NCI-H128 (cell line): Measurements from ENCODE around the gene KDELR3.
"Not testable (repeated sequence)": the region's sequence is repeated elsewhere in the genome, so short reads cannot be mapped to it uniquely, and the experiment has no call there.

Source experiments
- DNase-seq: peaks from one replicate; lab custom pipeline; 2025; ENCODE audit not compliant: unreplicated experiment; lab: John Stamatoyannopoulos, UW

The KDELR3 gene

DNA sequence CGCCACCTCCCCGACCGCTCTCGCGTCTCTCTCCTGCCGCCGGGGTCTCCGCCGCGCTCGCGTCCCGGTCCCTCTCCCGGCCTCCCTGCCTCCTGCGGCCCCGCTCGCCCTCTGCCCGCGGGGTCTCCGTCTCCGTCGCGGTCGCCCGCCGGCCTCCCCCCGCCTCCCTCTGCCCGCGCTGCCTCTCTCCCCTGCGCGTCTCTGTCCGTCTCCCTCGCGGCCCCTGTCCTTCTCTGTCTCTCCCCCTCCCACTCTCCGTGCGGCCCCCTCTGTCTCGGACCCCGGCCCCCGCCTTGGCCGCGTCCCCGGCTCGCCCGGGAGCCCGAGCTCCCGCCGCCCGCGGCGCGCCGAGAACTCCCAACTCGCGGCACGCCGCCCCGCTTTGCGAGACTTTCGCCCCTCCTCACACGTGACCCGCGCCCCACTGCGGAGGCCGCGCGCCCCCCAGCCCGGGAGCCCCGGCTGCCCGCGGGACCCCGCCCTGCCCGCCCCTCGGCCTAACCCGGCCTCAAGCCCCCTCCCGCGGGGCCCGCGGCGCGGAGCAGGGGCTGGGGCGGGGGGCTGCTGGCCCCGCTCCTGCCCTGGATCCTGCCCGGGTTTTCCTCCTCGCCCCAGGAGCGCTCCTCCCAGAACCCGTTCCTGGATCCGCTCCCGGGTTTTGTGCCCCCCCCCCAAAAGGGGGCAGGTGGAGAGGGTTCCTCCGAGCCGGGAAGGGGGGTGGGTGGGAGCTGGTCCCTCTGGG, 12.2 kb upstream of the KDELR3 start:
- DNase-seq: peak; percentile 13

DNA sequence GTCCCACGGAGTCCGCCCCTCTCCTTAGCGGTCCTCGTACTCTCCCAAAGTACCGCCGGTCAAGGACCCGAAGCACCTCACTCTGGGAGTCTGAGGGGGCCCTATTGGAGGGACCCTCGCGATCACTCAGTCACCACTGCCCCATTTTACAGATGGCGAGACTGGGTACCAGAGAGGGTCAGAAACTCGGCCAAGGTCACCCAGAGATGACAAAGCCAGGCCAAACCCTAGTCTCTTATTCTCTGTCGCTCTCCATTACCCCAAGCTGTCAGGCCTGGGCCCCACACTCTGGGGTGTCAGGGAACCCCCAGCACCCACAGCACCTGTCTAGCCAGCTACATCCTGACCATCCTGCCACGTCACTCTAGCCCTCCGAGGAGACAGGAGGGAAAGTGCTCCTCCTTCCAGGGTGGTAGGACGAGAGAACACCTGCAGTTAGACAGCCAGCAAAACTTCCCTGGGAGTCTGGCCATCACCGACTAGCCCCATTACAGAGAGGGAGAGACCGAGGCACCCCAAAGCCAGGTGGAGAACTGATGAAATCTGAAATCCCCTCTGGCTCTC, 11.5 kb upstream of the KDELR3 start:
- no peak for DNase-seq

DNA sequence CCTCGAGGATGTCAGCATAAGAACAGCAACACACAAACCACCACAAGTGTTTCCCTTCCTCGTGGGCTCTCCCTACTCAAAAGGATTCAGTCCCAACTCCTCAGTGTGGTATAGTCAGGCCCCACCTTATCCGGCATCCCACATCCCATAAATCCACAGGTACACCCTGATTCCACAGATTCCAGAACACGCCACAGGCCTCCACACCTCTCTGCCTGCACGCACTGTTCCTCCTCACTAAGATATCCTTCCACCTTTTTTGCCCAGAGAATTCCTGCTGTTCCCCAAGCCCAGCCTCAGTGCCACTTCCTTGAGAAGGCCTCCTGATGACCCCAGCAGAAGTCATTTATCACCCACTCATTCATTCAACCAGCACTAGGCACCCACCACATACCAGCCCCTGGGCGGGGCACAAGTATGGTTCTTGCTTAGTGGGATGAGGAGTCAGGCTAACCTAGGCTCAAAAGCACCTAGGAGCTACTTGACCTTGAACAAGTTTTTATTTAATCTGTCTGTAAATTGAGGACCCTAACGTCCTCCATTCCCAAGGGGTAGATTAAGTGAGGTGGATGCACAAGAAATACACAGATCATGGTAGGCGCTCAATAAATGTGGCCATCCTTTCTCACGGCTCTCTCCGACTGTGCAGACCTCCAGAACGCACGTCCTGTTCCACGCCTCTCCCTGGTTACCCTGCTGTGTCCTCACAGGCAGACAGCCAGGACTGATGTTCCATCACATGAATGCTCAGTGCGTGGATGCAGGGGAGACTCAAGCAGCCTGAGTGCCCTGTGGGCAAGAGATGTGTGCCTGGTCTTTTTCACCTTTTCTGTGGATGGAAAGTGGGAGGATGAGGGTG, 10.8 kb upstream of the KDELR3 start:
- no peak for DNase-seq

DNA sequence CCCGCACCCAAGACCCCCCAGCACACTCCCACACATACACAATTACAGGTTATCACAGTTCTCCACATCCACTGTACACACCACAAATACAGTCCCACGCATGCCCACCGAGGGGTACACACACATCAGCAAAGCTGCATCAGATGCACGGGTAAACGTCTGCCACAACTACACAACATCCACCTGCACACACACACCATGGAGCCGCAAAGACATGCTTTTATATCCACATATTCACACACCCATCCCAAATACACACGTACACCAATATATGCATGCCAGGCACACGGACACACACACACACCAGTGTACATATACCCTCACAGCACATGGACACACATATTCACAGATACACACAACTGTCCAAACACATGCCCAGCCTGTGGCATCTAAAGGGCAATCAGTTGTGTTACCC, 7.5 kb upstream of the KDELR3 start:
- DNase-seq: no peak

DNA sequence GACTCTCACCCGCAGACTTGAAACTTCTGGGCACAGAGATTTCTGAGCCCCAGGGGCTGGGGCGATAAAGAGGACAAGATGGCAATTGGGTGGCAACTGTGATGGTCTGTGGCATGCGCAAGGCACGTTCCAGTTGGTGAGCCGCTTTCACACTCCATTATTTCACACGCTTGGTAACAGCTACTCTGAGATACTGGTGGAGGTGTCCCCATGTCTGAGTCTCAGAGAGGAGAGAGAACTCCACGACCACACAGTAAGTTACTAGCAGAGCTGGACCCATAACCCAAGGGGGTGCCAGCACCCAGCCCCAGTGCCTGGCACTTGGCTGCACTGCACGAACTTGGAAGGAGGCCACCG, 6.9 kb upstream of the KDELR3 start:
- no peak for DNase-seq

DNA sequence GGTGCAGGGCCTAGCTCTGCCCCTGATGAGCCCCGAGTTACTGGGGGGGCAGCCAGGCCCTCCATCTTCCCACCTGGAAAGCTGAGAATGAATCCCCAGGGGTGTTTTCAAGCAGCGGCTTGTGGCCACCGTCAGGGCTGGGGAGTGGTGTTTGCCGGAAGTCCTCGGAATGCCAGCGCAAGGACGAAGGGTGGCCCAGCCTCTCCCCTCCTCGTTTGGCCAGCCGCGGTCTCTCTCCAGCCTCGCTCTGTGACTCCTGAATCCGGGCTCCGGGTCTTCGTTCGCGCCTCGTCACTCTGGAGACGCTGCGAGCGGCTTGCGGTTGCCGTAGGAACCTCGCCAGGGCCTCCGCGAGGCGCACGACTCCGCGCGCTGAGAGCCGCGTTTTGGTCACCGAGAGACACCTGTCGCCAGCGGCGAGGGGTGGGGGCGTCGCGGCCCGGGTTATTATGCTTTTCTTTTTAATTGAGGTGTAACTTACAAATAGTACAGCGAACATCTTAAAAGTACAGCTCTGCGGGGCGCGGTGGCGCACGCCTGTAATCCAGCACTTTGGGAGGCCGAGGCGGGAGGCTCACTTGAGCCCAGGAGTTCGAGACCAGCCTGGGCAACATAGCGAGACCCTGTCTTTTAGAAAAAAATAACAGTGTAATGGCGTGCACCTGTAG, 6.3 kb upstream of the KDELR3 start:
- DNase-seq: peak; percentile 68

DNA sequence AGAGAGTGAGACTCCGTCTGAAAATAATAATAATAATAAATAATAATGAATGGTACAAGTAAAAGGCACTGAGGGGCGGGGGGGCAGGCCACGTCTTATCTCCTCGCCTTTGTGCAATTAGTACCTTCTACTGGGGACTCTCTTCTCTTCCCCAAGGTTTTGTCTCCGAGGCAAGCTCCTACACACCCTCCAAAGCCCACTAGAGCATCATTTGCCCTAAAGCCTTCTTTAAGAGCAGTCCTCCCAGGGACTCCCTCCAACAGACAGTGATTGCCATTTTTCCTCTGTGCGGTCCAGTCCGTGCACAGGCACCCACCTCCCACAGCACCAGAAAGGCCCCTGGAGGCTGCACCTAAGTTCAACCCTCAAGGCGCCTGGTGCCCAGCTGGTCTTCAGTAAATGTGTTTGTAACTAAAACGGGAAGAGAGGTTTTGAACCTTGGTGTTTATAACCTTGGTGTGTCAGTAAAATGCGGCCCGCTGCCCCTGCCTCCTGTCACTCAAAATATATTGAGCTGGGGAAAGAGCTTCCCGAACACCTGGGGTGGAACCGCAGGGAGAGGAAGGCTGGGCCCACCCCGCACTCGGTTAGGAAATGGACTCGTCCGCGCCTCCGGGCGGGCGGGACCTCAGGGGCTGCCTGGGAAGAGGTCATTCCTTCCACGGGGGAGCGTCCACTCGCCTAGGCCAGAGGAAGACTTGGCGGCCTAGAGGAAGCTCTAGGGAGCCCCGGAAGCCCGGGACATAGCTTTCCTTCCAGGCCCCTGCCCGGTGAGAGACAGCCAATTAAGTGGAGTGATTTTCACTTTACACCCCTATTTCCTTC, 4.7 kb upstream of the KDELR3 start:
- DNase-seq: no peak

DNA sequence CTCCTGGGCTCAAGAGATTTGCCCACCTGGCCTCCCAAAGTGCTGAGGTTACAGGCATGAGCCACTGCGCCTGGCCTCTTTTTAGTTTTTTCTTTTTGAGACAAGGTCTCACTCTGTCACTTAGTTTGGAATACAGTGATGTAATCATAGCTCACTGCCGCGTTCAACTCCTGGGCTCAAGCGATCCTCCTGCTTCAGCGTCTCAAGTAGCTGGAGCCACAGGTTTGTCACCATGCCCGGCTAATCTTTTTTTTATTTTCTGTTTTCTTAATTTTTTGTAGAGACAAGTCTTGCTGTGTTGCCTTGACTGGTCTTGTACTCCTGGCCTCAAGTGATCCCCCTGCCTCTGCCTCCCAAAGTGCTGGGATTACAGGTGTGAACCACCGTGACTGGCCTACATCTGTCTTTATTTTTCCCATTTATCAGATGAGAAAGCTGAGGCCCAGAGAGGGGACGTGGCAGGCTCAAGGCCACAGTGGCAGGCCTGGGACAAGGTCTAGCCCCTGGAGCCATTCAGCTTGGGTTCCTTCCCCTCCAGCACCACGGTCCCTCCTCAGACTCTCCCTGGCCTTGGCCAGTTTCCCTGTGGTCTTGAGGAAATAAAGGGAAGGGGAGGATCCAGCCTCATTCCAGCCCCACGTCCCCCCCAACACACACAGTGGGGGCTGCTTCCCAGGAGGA, 2.8 kb upstream of the KDELR3 start:
- no peak for DNase-seq

DNA sequence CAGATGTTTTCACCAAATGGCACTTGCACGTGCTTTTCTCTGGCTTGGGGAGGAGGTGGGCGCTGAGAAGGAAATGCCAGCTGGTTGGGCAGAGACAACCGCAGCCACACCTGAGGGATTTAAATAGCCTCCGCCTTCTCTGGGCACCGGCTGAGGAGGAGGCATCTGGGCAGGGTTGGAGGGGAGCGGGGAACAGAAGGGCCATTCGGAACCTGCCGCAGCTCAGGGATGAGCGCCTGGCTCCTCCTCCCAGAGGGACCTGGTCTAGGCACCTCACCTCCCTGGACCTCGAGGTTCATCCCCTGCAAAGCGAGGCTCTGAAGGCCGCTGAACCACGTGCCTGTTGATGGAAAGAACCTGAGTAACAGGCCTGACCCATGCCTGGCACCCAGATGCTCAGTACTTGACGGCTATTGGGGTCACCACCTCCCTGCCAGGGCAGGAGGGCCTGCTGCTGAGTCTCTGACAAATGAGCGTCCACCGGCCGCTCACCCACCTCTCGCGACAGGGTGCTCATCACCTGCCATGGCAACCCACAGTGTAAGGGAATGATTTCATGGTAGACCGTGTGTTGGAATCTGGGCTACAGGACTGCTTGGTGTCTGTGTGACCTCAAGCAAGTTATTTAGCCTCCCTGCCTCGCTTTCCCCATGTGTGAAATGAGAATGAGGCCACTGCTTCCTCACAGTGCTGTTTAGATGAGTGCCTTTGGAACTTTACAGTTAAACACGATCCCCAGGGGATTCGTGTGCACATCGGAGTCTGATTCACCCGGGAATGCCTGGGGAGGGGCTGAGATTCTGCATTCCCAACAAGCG, 2.0 kb upstream of the KDELR3 start:
- DNase-seq: no peak

DNA sequence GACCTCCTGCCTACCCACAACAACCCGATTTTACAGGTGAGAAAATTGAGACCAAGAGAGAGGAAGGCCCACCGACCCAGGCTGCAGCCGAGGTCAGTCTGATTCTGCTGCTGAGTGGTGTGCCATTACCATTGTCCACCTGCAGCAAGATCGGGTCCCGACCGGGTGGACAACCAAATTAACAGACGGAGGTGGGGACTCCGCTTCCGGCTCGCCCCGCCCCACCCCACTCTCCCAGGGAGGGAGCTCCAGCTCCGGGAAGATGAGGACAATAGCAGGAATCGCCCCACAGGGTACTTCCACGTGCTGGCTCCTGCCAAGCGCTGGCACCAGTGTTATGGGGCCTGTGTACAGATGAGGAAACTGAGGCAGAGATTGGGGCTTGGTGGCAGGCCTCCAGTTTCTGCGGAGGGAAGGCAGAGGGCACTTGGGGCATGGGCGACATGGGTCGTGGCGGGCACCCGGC, 425 bp upstream of the KDELR3 start:
- DNase-seq: no peak

DNA sequence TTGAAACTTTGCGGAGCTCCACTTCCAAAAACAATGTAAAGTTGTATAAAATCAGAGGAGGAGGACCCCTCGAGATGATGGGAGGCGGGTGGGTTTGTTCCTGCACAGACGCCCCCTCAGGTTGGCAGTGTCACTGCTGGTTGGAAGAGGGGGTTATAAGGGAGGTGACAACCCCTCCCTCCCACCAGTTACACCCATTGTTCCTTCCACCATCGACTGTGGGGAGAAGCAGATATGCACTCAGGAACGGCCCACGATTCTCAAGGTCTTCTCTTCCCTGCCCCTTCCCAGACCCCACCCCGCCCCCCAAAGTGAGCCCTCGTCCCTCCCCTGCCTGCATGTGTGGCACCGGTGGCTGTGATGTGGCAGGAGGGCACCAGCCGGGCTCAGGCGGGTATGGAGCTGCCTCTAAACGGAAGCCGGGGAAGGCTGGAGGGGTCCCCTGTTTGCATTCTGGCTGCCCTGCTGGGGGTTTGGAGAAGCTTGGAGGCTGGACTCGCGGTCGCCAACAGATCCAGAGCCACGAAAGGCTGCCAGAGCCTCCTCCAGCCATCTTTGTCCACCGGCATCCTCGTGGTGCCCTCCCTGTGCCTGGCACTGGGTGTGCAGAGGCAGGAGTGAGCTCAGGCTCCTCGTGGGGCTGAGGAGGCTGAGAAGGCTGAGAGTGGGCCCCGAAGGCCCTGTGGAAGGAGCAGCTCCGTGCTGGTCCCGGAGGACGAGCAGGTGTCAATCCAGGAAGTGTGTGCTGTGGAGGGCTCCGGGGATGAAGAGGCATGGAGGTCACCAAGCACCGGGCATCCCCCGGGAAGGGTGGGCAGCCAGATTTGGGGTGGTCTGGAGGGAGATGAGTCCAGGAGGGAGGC, 778 bp downstream of the KDELR3 start:
- DNase-seq: no peak

DNA sequence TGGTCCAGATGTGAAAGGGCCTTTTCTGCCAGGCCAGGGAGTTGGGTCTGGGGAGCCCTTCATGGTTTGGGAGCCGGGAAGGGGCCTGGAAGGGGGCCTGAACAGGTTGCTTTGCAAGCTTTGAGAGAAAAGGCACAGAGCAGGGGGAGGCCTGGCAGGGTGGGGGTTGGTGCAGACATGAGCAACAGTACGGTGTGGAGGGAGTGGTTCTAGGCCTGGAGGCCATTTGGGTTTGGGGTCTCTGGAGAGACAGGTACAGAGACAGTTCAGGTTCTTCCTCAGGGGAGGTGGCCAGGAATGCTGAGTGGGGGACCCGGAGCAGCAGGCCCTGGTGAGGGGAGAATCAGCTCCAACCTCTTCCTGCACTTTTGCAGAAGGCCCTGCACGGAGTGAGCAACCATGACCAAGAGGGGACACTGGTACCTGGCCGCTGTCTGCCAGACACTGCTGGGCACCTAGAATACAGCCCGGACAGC, 1.4 kb downstream of the KDELR3 start:
- DNase-seq: no peak

DNA sequence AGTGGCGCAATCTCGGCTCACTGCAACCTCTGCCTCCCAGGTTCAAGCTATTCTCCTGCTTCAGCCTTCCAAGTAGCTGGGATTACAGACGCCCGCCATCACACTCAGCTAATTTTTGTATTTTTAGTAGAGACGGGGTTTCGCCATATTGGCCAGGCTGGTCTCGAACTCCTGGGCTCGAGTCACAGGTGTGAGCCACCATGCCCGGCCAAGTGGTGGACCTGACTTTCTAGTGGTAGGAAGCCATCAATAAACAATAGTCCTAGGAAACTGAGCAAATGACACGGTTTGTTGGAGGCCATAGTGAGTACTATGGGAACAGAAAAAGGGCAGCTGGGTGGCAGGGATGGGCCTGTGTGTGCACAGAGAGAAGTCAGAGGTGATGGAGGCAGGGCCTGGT, 2.3 kb downstream of the KDELR3 start:
- not testable (repeated sequence) for DNase-seq

DNA sequence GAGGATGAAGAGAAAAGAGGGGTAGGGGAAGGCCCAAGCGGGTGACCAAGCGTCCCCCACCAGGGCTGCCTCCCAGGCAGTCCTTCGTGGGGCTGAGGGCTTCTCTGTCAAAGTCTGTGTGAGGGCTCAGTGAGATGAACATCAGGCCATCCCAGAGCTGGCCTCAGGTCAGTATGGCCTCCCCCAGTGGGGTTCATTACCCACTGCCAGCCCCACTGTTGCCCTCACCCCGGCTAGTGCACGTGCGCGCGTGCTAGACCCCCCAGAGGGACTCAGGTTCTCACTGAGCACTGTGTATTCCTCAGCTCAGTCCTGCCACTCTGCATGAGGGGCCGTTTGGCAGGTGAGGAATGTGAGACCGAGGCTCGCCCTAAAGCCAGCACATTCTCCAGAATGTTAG, 3.3 kb downstream of the KDELR3 start:
- no peak for DNase-seq

DNA sequence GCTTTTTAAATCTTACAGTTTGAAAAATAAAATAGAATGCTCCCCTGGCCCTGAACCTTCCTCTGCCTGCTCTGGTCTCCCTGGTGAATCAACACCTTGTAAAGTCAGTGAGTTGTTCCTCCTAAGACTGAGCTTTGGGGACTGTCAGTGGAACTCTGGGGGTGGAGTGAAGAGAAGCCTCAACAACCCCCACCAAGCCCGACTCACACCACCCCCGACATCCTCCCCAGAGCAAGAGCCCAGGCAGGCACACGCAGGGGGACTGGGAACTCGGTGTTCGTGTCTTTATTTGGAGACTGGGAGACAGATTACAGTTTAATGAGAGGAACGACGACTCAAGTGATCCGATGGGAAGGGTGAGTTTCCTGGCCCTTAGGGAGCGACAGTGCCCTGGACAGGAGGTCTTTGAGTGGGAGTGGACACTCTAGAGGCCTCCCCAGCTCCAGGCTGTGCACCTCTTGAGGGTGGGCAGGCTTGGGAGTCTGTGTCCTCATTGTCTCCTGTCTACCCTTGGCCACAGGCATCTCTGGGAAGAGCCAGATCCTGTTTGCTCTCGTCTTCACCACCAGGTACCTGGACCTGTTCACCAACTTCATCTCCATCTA, 6.2 kb downstream of the KDELR3 start:
- no peak for DNase-seq

DNA sequence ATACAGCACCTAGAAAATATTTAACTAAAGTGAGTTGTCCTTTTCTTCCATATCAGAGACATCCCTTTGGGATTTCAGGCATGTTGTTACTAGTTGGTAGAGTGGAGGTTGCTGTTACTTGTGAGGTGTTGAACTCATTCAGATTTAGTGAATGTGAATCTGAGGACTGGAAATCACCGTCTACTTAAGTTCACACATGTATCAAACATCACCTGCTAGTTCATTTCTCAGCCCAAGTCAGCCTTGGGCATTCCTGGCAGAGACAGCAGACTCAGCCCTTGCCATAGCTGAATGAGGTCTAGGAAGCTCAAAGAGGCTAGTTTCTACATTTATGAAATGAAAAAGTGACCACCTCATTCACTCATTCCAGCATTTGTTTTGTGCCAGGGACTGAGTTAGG, 9.7 kb downstream of the KDELR3 start:
- no peak for DNase-seq

DNA sequence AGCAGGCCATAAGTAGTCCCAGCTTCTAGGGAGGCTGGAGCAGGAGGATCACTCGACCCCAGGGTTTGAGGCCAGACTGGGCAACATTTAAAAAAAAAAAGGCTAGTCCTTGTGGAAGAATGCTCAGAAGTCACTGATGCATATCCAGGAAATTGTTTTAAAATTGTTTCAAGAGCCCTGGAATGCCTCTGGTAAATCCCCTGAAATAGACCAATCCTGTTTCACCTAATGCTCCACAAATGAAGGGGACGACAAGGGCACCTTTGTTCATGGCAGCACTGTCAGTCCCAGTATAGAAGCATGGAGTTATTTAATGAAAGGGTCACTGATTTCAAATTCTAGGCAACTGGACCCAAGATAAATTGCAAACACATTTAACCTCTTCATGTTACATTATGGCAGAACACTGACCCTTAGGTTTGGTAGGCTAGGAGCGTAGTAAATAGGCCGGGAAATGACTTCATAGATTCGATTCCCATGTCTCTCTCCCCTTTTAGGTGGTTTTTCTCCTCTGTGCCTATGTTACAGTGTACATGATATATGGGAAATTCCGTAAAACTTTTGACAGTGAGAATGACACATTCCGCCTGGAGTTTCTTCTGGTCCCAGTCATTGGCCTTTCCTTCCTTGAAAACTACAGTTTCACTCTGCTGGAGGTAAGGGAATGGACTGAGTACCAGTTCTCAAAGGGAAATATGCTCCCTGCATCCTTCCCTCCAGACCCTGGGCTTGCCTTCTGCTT, 11.4 kb downstream of the KDELR3 start:
- DNase-seq: no peak
